ENCODE results near the gene RPS10.

The RPS10 gene

DNA sequence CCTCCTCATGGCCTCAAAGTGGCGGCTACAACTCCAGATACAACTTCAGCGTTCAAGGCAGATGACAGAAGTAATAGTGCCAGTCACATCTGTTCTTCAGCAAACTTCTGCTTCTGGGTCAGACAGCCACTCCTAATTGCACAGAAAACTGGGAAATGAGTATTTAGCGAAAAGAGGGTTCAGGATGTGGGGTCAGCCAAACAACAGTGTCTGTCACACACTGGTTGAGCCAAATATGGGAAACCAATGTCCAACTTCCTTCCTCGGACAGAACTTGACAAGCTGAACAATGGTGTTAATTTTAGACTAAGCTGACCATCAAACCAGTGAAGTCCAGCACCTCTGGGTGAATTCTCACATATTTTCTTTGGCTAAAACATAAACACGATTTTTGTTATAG, 55.5 kb downstream of the RPS10 start:
- DNase-seq (ENCODE audit: low read depth), result no peak

DNA sequence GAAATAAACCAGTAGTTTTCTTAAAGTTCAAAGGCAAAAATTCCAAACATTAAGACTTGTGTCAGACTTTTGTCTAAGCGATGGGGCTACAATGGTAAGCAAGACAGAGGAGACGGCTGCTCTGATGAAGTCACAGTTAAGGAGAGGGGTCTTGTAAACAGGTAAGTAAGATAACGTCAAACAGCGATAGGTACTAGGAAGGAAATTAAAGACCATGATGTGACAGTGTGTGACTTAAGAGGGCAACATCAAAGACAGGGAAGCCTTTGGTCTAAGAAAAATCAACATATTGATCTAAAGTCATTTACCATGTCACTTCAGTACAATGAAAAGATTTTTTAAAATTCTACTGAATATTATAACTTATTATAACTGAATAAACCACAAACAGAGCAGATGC, 56.5 kb downstream of the RPS10 start:
- DNase-seq (ENCODE audit: low read depth), result no peak

All from amniotic epithelial cell (primary cell).